ENCODE data around the gene EFCAB8. TPM values are rescaled to one million over a fixed set of nuclear protein-coding genes. Genes with fewer than 3 reads are reported as not detected.

Gene EFCAB8
- total and polyA plus RNA-seq, 11 donors: 0.03 to 0.29 (median 0.08) TPM; not detected in 8

- Histone ChIP-seq H3K4me1 (peaks cover 0 to 50% (median 1%) of the 10 kb centered on the region in 12 donors), H3K27me3 (peaks cover 0 to 7% (median 0%) of the 10 kb centered on the region in 9 donors), H3K36me3 (no peaks in the 10 kb centered on the region), H3K4me3 (no peak overlapping the region), H3K27ac (no peak overlapping the region), H3K9me3 (no peaks in the 10 kb centered on the region)
- 83 to 94% (median 87%) methylated on average over 4 of the region's 4 CpGs for WGBS, 4 donors
- TF ChIP-seq POLR2A (IDR thresholded peaks at IDR 0.05): no peak
- no peak for ATAC-seq
- DNase-seq: no peak
- intact Hi-C loops (cut with DNase I): no loop called here
Measured at GRCh38 chr20:32966382-32966781, 107.7 kb downstream of the EFCAB8 start.

DNA sequence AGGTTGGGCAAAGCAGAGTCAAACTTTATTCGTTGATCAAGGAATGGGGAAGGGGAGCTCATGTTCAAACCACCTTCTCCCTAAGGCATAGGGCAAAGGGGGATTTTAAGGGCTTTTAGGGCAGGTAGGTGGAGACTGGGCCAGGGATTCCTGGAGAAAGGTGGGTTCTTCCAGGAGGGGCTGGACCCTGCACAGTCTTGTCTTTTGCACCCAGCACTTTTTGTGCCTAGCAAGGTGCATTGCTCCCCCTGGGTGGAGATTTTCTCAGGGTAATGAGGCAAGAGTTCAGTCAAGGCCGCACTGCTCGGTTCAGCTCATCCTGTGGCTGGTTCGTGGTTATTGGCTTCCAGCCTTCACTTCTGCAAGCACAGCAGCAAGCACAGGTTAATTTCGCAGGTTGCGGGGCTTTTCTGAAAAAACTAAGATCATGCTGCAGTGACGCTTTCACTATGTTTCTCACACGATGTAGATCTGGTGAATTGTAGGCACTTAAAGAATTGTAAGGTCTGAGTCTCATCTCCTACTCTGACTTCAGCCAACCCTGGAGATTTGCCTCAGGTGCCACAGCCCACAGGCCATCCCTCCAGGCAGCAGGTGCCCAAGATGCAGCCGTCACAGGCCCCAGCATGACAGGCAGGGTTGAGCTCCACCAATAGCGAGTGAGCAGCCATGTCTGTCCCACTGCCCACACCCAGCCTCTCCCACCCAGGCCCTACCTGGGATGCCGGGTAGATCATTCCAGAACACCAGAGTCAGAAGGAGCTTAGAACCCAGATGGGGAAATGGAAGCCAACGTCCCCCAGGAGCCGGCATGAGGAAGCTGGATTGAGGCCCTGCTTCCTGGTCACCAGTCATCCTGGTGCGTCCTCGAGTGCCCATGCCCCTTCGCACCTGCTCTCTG is 108.4 kb downstream of the EFCAB8 start:
- H3K4me3 ChIP-seq: no peak overlapping the region
- TF ChIP-seq POLR2A (IDR thresholded peaks at IDR 0.05): no peak
- TF ChIP-seq, protein P1, sequence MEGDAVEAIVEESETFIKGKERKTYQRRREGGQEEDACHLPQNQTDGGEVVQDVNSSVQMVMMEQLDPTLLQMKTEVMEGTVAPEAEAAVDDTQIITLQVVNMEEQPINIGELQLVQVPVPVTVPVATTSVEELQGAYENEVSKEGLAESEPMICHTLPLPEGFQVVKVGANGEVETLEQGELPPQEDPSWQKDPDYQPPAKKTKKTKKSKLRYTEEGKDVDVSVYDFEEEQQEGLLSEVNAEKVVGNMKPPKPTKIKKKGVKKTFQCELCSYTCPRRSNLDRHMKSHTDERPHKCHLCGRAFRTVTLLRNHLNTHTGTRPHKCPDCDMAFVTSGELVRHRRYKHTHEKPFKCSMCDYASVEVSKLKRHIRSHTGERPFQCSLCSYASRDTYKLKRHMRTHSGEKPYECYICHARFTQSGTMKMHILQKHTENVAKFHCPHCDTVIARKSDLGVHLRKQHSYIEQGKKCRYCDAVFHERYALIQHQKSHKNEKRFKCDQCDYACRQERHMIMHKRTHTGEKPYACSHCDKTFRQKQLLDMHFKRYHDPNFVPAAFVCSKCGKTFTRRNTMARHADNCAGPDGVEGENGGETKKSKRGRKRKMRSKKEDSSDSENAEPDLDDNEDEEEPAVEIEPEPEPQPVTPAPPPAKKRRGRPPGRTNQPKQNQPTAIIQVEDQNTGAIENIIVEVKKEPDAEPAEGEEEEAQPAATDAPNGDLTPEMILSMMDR (IDR thresholded peaks at IDR 0.05): no peak
- ATAC-seq (no peak), DNase-seq (peak in 1 of 5 donors; percentile 2)
- peaks cover 0 to 7% (median 0%) of the 10 kb centered on the region in 9 donors for H3K27me3 ChIP-seq
- 75 to 83% (median 79%) methylated on average over 15 to 16 of the region's 16 CpGs for WGBS, 4 donors
- H3K9me3 ChIP-seq: no peaks in the 10 kb centered on the region
- peak overlapping the region in 1 of 12 donors; percentile 64 for H3K27ac ChIP-seq
- H3K4me1 ChIP-seq: peaks cover 0 to 58% (median 6%) of the 10 kb centered on the region in 12 donors
- H3K36me3 ChIP-seq: no peaks in the 10 kb centered on the region
- intact Hi-C loops (cut with DNase I): no loop called here

GRCh38 chr20:32967961-32968457 is 109.3 kb downstream of the EFCAB8 start:
- H3K27me3 ChIP-seq: peaks cover 0 to 7% (median 0%) of the 10 kb centered on the region in 9 donors
- intact Hi-C loops (cut with DNase I): no loop called here
- no peaks in the 10 kb centered on the region for H3K36me3 ChIP-seq
- peaks cover 0 to 66% (median 8%) of the 10 kb centered on the region in 12 donors for H3K4me1 ChIP-seq
- H3K4me3 ChIP-seq: no peak overlapping the region
- DNase-seq (peak in 1 of 5 donors; percentile 1), ATAC-seq (no peak)
- no peak for TF ChIP-seq POLR2A (IDR thresholded peaks at IDR 0.05)
- TF ChIP-seq, protein P1 (IDR thresholded peaks at IDR 0.05): no peak
- H3K27ac ChIP-seq: peak overlapping the region in 1 of 12 donors; percentile 64
- no peaks in the 10 kb centered on the region for H3K9me3 ChIP-seq
- 86 to 92% (median 89%) methylated on average over 16 of the region's 16 CpGs for WGBS, 4 donors

GRCh38 chr20:32968478-32969241 is 109.9 kb downstream of the EFCAB8 start:
- Histone ChIP-seq H3K36me3 (no peaks in the 10 kb centered on the region), H3K27ac (no peak overlapping the region), H3K4me1 (peaks cover 0 to 69% (median 8%) of the 10 kb centered on the region in 12 donors), H3K27me3 (peaks cover 0 to under 1% (median 0%) of the 10 kb centered on the region in 9 donors), H3K9me3 (no peaks in the 10 kb centered on the region), H3K4me3 (no peak overlapping the region)
- DNase-seq (peak in 1 of 5 donors; percentile 2), ATAC-seq (no peak)
- intact Hi-C loops (cut with DNase I): no loop called here
- TF ChIP-seq POLR2A (IDR thresholded peaks at IDR 0.05): no peak
- TF ChIP-seq, protein P1 (IDR thresholded peaks at IDR 0.05): no peak
- WGBS, 4 donors: 63 to 71% (median 68%) methylated on average over 18 to 19 of the region's 19 CpGs

All from heart left ventricle (tissue), 16 donors.